ENCODE data around the gene NTPCR. TPM values are rescaled to one million over a fixed set of nuclear protein-coding genes. Genes with fewer than 3 reads are reported as not detected.
"Not testable (repeated sequence)": the region's sequence is repeated elsewhere in the genome, so short reads cannot be mapped to it uniquely, and the experiment has no call there.

The NTPCR gene
- total and polyA plus RNA-seq, 4 donors = 31.2 to 66.2 (median 57.3) TPM

DNA sequence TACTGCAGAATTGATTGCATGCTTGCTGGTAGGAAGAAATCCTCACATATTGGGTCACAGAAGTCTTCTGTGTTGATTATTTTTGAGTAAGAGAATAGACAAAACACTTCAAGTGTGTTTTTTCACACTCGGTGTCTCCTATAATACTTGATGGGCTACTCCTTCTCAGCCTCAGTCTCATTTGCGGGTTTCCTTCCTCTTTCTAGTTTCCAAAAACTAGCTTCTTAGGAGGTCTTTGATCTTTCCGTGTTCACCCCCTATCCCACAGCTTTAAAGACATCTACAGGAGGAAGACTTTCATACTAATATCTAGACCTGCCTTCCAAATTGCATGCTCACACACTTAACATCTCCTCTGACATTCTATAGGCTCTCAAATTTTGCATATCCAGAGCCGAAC, 40.7 kb upstream of the NTPCR start:
- H3K36me3 ChIP-seq (ENCODE audit: control insufficient read depth, insufficient read depth, low read length) = no peaks in the 10 kb centered on the region
- no peaks in the 10 kb centered on the region for H3K27me3 ChIP-seq (ENCODE audit: control insufficient read depth, insufficient read depth, low read length)
- H3K27ac ChIP-seq (ENCODE audit: low read depth, low read length) = no peak overlapping the region
- no peak overlapping the region for H3K4me3 ChIP-seq (ENCODE audit: low read depth, low read length)
- no peak for DNase-seq (ENCODE audit: low read depth in 4 of 6, low spot score in 6 of 6)
- 88% methylated on average over 2 of the region's 4 CpGs for WGBS (ENCODE audit: insufficient coverage)
- no peaks in the 10 kb centered on the region for H3K4me1 ChIP-seq (ENCODE audit: control insufficient read depth, insufficient read depth, low read length)
- H3K9me3 ChIP-seq (ENCODE audit: control insufficient read depth, insufficient read depth, low read length) = no peaks in the 10 kb centered on the region

DNA sequence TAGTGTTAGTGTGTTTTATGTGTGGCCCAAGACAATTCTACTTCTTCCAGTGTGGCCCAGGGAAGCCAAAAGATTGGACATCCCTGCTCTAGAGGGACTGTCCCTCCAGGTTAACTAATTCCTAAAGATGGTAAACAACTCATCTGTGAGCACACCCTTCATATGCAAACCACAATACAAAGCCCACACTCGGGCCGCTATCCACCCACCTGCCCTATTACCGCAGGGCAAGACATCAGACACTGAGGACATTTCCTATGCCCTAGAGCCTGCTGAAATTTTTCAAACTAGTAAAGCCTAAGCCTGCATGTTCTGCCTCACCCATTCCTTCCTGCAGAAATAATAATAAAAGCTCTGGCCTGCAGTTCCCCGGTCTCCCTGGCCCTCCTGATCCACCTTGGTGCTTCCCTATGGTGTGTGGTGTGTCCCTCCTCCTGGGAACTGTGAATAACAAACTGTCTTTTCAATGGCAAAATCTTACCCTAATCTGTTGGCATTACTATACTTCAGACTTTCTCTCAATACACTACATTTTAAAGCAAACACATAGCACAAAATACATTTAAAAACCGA, 39.3 kb upstream of the NTPCR start:
- Histone ChIP-seq H3K9me3 (ENCODE audit: control insufficient read depth, insufficient read depth, low read length) (no peaks in the 10 kb centered on the region), H3K4me3 (ENCODE audit: low read depth, low read length) (no peak overlapping the region), H3K36me3 (ENCODE audit: control insufficient read depth, insufficient read depth, low read length) (no peaks in the 10 kb centered on the region), H3K27ac (ENCODE audit: low read depth, low read length) (no peak overlapping the region), H3K27me3 (ENCODE audit: control insufficient read depth, insufficient read depth, low read length) (no peaks in the 10 kb centered on the region), H3K4me1 (ENCODE audit: control insufficient read depth, insufficient read depth, low read length) (no peaks in the 10 kb centered on the region)
- 68% methylated on average over 3 of the region's 5 CpGs for WGBS (ENCODE audit: insufficient coverage)
- no peak for DNase-seq (ENCODE audit: low read depth in 4 of 6, low spot score in 6 of 6)

DNA sequence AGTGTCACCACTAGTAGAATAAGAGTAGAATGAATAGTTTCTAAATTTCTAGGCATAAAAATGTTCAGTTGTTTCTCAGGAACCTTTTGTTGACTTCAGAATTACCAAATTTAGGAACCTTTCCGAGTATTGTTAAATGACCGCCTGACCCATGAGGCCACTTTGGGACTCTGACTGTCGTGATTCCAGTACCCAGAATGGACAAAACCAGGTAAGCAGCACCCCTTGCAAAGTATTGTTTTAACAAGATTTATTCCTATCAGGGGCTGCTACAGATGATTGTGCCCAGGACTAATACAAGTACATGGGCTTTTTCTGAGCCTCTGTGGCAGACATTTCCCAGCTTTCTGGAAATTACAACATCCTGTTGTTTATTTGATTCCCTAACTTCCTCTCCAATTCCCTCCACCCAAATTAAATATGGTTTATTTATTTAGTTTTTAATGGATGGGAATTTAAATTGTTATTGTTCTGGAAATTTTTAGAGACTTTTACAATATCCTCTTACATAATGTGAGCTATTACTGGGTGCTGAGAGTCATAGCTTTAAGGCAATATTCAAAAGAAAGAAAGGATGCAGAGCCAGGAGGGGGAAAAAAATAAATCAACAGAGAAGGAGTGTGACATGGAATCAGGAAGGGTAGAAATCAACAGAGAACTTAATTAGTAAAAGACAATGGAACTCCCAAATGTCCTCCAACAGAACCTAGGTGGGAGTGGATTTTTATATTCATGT, 37.4 kb upstream of the NTPCR start:
- Histone ChIP-seq H3K9me3 (ENCODE audit: control insufficient read depth, insufficient read depth, low read length) (no peaks in the 10 kb centered on the region), H3K27ac (ENCODE audit: low read depth, low read length) (peak overlapping the region; percentile 6), H3K4me3 (ENCODE audit: low read depth, low read length) (no peak overlapping the region), H3K36me3 (ENCODE audit: control insufficient read depth, insufficient read depth, low read length) (no peaks in the 10 kb centered on the region), H3K27me3 (ENCODE audit: control insufficient read depth, insufficient read depth, low read length) (no peaks in the 10 kb centered on the region), H3K4me1 (ENCODE audit: control insufficient read depth, insufficient read depth, low read length) (no peaks in the 10 kb centered on the region)
- no peak for DNase-seq (ENCODE audit: low read depth in 4 of 6, low spot score in 6 of 6)
- 87% methylated on average over 3 of the region's 3 CpGs for WGBS (ENCODE audit: insufficient coverage)

DNA sequence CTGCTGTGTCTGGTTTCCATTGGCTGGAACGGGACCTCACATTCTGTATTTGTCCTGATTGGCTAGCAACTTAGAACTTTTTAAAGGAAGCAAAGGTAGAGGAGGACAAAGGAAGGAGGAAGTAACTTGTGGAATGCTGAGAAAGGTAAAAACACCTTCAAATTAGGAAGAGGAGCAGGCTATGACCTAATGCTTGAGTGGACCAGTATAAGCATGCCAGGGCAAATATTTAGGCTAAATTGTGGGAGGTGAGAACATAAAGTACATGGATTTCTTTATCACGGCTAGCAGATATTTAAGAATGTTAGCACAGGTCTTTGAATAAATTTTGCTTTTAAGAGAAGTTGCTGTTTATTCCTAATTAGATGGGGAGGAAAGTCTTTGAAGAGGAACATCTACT, 36.1 kb upstream of the NTPCR start:
- H3K36me3 ChIP-seq (ENCODE audit: control insufficient read depth, insufficient read depth, low read length); H3K27ac ChIP-seq (ENCODE audit: low read depth, low read length); H3K4me1 ChIP-seq (ENCODE audit: control insufficient read depth, insufficient read depth, low read length); H3K9me3 ChIP-seq (ENCODE audit: control insufficient read depth, insufficient read depth, low read length); H3K27me3 ChIP-seq (ENCODE audit: control insufficient read depth, insufficient read depth, low read length); H3K4me3 ChIP-seq (ENCODE audit: low read depth, low read length); DNase-seq (ENCODE audit: low read depth in 4 of 6, low spot score in 6 of 6): not testable (repeated sequence)
- WGBS (ENCODE audit: insufficient coverage) = no CpG with 5 or more reads among the region's 2 CpGs

DNA sequence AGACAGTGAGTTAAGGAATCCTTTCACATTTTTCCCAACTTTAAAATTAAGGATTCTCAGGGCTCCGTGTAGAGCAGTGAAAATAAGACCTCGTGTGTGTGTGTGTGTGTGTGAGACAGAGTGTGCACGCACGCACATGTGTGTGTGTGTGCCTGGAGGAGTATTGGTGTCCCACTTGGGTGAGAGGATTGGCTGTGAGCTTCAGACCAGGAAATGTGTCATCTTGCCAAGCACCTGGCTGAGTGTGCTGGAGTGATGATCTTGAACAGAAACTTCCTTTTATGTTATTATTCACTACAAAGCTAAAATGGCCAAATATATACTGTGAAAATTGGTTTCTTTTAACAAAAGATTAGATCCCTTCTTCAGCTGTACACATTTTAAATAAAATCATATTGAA, 35.2 kb upstream of the NTPCR start:
- WGBS (ENCODE audit: insufficient coverage) = 100% methylated on average over 2 of the region's 4 CpGs
- DNase-seq (ENCODE audit: low read depth in 4 of 6, low spot score in 6 of 6) = no peak
- no peak overlapping the region for H3K27ac ChIP-seq (ENCODE audit: low read depth, low read length)

DNA sequence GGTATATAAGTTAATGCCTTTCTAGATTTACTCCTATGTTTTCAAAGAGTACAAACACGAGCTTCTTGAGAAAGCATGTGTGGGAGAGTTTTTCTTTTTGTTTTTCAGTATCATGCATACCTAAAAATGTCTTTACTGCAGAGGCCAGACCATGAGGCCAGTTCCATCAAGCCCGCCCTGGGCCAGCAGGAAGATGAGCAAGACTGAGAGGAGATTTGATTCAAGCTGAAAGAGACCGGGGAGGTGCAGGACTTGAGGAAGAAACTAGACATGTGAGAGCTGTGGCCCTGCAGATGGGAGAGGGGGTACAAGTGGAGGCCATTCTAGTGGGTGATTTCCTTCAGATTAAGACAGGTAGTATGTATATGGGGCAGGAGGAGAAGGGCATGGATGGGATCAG, 33.4 kb upstream of the NTPCR start:
- Histone ChIP-seq H3K27me3 (ENCODE audit: control insufficient read depth, insufficient read depth, low read length) (no peaks in the 10 kb centered on the region), H3K27ac (ENCODE audit: low read depth, low read length) (no peak overlapping the region), H3K9me3 (ENCODE audit: control insufficient read depth, insufficient read depth, low read length) (no peaks in the 10 kb centered on the region), H3K36me3 (ENCODE audit: control insufficient read depth, insufficient read depth, low read length) (no peaks in the 10 kb centered on the region), H3K4me1 (ENCODE audit: control insufficient read depth, insufficient read depth, low read length) (no peaks in the 10 kb centered on the region), H3K4me3 (ENCODE audit: low read depth, low read length) (no peak overlapping the region)
- no peak for DNase-seq (ENCODE audit: low read depth in 4 of 6, low spot score in 6 of 6)
- WGBS (ENCODE audit: insufficient coverage) = 100% methylated on average over 2 of the region's 3 CpGs

More for the DNA sequence above, 35.2 kb upstream of the NTPCR start:
- Histone ChIP-seq H3K36me3 (ENCODE audit: control insufficient read depth, insufficient read depth, low read length) (no peaks in the 10 kb centered on the region), H3K9me3 (ENCODE audit: control insufficient read depth, insufficient read depth, low read length) (no peaks in the 10 kb centered on the region), H3K27me3 (ENCODE audit: control insufficient read depth, insufficient read depth, low read length) (no peaks in the 10 kb centered on the region), H3K4me1 (ENCODE audit: control insufficient read depth, insufficient read depth, low read length) (no peaks in the 10 kb centered on the region), H3K4me3 (ENCODE audit: low read depth, low read length) (no peak overlapping the region)

DNA sequence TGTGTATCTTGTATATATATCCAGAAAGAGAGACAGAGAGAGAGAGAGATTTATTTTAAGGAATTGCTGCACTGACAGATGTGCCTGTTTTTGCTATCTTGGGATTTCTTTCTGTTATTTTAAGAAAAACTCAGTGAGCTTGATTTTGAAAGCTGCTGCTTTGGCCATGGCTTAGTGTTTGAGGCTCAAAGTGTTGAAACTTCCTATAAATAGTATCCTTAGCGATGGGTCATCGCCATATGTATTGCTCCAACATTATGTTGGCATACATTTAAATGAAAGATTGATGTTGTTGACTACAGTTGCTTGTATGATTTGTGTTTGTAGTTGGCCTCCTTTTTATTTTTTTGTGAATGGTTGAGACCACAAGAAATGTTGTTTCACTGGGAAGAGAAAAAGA, 29.0 kb upstream of the NTPCR start:
- no peaks in the 10 kb centered on the region for H3K9me3 ChIP-seq (ENCODE audit: control insufficient read depth, insufficient read depth, low read length)
- no CpG with 5 or more reads among the region's 2 CpGs for WGBS (ENCODE audit: insufficient coverage)
- peak in 1 of 6 donors; percentile 46 for DNase-seq (ENCODE audit: low read depth in 4 of 6, low spot score in 6 of 6)

DNA sequence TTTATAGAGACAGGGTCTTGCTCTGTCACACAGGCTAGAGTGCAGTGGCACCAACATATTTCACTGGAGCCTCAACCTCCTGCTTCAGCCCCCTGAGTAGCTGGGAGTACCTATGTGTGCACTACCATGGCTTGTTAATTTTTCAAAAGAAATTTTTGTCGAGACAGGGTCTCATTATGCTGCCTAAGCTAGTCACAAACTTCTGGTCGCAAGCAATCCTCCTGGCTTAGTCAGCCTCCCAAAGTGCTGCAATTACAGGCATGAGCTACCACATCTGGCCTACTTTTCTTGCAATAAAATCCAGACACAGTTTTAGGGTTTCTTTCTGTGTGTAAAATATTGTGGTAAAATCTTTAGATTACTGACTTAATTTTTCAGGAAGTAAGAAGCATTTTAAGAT, 27.9 kb upstream of the NTPCR start:
- Histone ChIP-seq H3K9me3 (ENCODE audit: control insufficient read depth, insufficient read depth, low read length) (no peaks in the 10 kb centered on the region), H3K27ac (ENCODE audit: low read depth, low read length) (no peak overlapping the region), H3K36me3 (ENCODE audit: control insufficient read depth, insufficient read depth, low read length) (no peaks in the 10 kb centered on the region), H3K4me1 (ENCODE audit: control insufficient read depth, insufficient read depth, low read length) (no peaks in the 10 kb centered on the region), H3K27me3 (ENCODE audit: control insufficient read depth, insufficient read depth, low read length) (no peaks in the 10 kb centered on the region), H3K4me3 (ENCODE audit: low read depth, low read length) (no peak overlapping the region)
- peak in 1 of 6 donors; percentile 43 for DNase-seq (ENCODE audit: low read depth in 4 of 6, low spot score in 6 of 6)
- WGBS (ENCODE audit: insufficient coverage) = 88% methylated on average over 2 of the region's 2 CpGs

More for the DNA sequence above, 29.0 kb upstream of the NTPCR start:
- H3K27me3 ChIP-seq (ENCODE audit: control insufficient read depth, insufficient read depth, low read length) = no peaks in the 10 kb centered on the region
- no peaks in the 10 kb centered on the region for H3K4me1 ChIP-seq (ENCODE audit: control insufficient read depth, insufficient read depth, low read length)
- no peak overlapping the region for H3K4me3 ChIP-seq (ENCODE audit: low read depth, low read length)
- H3K27ac ChIP-seq (ENCODE audit: low read depth, low read length) = no peak overlapping the region
- H3K36me3 ChIP-seq (ENCODE audit: control insufficient read depth, insufficient read depth, low read length) = no peaks in the 10 kb centered on the region

DNA sequence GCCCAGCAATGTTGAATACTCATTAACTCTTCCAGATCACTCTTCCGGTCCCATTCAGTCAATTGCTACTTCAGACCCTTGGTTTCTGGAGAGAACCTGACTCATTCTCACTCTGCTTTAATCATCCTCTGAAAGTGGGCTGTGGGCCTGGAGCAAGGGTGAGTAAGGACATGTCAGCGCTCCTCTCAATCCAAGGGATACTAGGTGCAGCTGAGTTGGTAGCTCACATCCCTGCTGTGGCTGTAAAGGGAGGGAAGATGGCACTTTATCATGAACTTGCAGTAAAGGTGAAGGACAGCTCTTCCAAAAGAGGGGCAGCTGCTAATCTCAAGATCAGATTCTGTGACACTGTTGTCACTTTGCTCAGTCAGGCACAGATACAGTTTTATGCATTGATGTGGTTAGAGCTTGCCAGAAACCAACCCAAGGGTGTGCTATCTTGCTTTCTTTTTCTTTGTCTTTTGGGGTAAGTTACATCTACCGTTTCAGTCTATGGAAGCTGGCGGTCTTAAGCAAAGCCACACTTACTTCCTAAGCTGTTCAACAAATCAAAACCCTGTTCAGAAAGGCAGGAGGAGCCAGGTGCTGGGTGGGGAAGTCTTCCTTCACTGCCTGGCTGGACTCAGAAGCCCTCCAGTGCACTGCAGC, 26.5 kb upstream of the NTPCR start:
- DNase-seq (ENCODE audit: low read depth in 4 of 6, low spot score in 6 of 6) = no peak
- Histone ChIP-seq H3K9me3 (ENCODE audit: control insufficient read depth, insufficient read depth, low read length) (no peaks in the 10 kb centered on the region), H3K27ac (ENCODE audit: low read depth, low read length) (no peak overlapping the region), H3K4me1 (ENCODE audit: control insufficient read depth, insufficient read depth, low read length) (no peaks in the 10 kb centered on the region), H3K36me3 (ENCODE audit: control insufficient read depth, insufficient read depth, low read length) (no peaks in the 10 kb centered on the region), H3K4me3 (ENCODE audit: low read depth, low read length) (no peak overlapping the region), H3K27me3 (ENCODE audit: control insufficient read depth, insufficient read depth, low read length) (no peaks in the 10 kb centered on the region)
- 100% methylated on average over 1 of the region's 4 CpGs for WGBS (ENCODE audit: insufficient coverage)

DNA sequence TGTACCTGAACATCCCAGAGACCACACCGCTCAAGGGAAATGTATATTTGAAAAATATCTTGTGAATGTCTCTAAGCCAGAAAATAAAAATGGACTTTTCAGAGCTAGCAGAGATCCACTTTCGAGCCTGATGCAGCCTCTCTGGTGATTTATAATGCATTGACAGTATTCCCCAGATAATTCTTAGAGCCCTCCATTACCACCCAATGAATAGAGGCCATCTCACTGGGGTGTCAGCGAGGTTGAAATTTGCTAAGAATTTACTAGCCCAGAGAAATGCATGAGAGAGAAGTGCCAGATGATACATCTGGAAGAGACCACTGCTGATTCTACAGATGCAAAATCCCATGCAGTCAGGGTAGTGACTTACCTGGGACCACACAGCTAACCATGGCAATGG, 25.5 kb upstream of the NTPCR start:
- 100% methylated on average over 1 of the region's 3 CpGs for WGBS (ENCODE audit: insufficient coverage)
- H3K4me3 ChIP-seq (ENCODE audit: low read depth, low read length) = no peak overlapping the region
- no peaks in the 10 kb centered on the region for H3K4me1 ChIP-seq (ENCODE audit: control insufficient read depth, insufficient read depth, low read length)
- H3K27me3 ChIP-seq (ENCODE audit: control insufficient read depth, insufficient read depth, low read length) = no peaks in the 10 kb centered on the region
- no peaks in the 10 kb centered on the region for H3K36me3 ChIP-seq (ENCODE audit: control insufficient read depth, insufficient read depth, low read length)
- no peak for DNase-seq (ENCODE audit: low read depth in 4 of 6, low spot score in 6 of 6)
- H3K9me3 ChIP-seq (ENCODE audit: control insufficient read depth, insufficient read depth, low read length) = no peaks in the 10 kb centered on the region
- no peak overlapping the region for H3K27ac ChIP-seq (ENCODE audit: low read depth, low read length)
